IMR-90 (cell line): ENCODE data around the gene KIAA1328. TPM values are rescaled to one million over a fixed set of nuclear protein-coding genes. Genes with fewer than 3 reads are reported as not detected.

Experiments used
- ATAC-seq: fragments of 200-7000 bp; cut with Tn5 transposase; 2 replicates; pipeline ENCODE4 v1.9.1; 2020; ENCODE audit warnings: low read depth, mild to moderate bottlenecking, moderate library complexity
- BruUV-seq: library from RNA; stranded (reverse); fragments of 400-500 nt; replicated peaks from 2 replicates; lab custom pipeline; 2021; lab: Mats Ljungman, UMichigan
- CTCF ChIA-PET: fragments of 300-600 bp; formaldehyde crosslinking; extraction: SDS; loops from one replicate; lab custom pipeline; 2021; ENCODE audit warnings: antibody characterized with exemption; lab: Yijun Ruan, JAX
- POLR2A ChIA-PET: fragments of 300-600 bp; sonication (Branson Sonifier 250); formaldehyde crosslinking; loops from one replicate; lab custom pipeline; 2022; ENCODE audit warnings: antibody characterized with exemption; ENCODE audit not compliant: unreplicated experiment; lab: Charles Lee
- DNase-seq: peaks from one replicate; pipeline ENCODE4 v3.0.0; 2013
- H2AFZ ChIP-seq: replicated peaks from 2 replicates; pipeline ENCODE3; 2013; ENCODE audit warnings: low read length, mild to moderate bottlenecking; ENCODE audit not compliant: poor library complexity
- H2AK5ac ChIP-seq: 2 replicates; pipeline ENCODE4 v1.6.1; 2013; ENCODE audit warnings: low read depth, low read length, inconsistent platforms
- H2AK9ac ChIP-seq: replicated peaks from 2 replicates; pipeline ENCODE3; 2013; ENCODE audit warnings: mild to moderate bottlenecking, low read depth, low read length, moderate library complexity; ENCODE audit not compliant: poor library complexity
- H2BK120ac ChIP-seq: 2 replicates; pipeline ENCODE4 v1.6.1; 2013; ENCODE audit warnings: low read depth, low read length, inconsistent platforms
- H2BK15ac ChIP-seq: 3 replicates; pipeline ENCODE4 v1.6.1; 2013; ENCODE audit warnings: low read depth, low read length, inconsistent platforms
- H2BK20ac ChIP-seq: 2 replicates; pipeline ENCODE4 v1.6.1; 2013; ENCODE audit warnings: low read depth, mild to moderate bottlenecking, inconsistent platforms, low read length, moderate library complexity
- H2BK5ac ChIP-seq: 2 replicates; pipeline ENCODE4 v1.6.1; 2013; ENCODE audit warnings: mild to moderate bottlenecking, low read depth, low read length, inconsistent platforms; ENCODE audit not compliant: poor library complexity, severe bottlenecking
- H3K14ac ChIP-seq: replicated peaks from 2 replicates; pipeline ENCODE4 v1.6.1; 2013; ENCODE audit warnings: low read depth, low read length, inconsistent platforms
- H3K18ac ChIP-seq: 2 replicates; pipeline ENCODE4 v1.6.1; 2013; ENCODE audit warnings: low read depth, low read length, control low read depth
- H3K23ac ChIP-seq: 2 replicates; pipeline ENCODE4 v1.6.1; 2013; ENCODE audit warnings: low read depth, low read length, inconsistent platforms
- H3K27ac ChIP-seq: 2 replicates; pipeline ENCODE4 v1.5.1; 2013; ENCODE audit warnings: mild to moderate bottlenecking, control low read depth, low read length; ENCODE audit not compliant: insufficient read depth
- H3K27me3 ChIP-seq: 2 replicates; pipeline ENCODE4 v1.6.1; 2013; ENCODE audit warnings: low read length; ENCODE audit not compliant: control insufficient read depth, insufficient read depth
- H3K36me3 ChIP-seq: 2 replicates; pipeline ENCODE4 v1.6.1; 2013; ENCODE audit warnings: low read length, mixed read lengths; ENCODE audit not compliant: control insufficient read depth, insufficient read depth
- H3K4ac ChIP-seq: 2 replicates; pipeline ENCODE4 v1.6.1; 2013; ENCODE audit warnings: low read depth, low read length, inconsistent platforms
- H3K4me1 ChIP-seq: 2 replicates; pipeline ENCODE4 v1.6.1; 2013; ENCODE audit warnings: low read length, mixed read lengths; ENCODE audit not compliant: control insufficient read depth, insufficient read depth
- H3K4me2 ChIP-seq: 2 replicates; pipeline ENCODE4 v1.6.1; 2013; ENCODE audit warnings: low read depth, mild to moderate bottlenecking, control low read depth, low read length, moderate library complexity
- H3K4me3 ChIP-seq: 2 replicates; pipeline ENCODE4 v1.5.1; 2013; ENCODE audit warnings: low read depth, mild to moderate bottlenecking, control low read depth, low read length, moderate library complexity; ENCODE audit not compliant: insufficient read depth
- H3K56ac ChIP-seq: 2 replicates; pipeline ENCODE4 v1.6.1; 2013; ENCODE audit warnings: low read length, inconsistent platforms; ENCODE audit not compliant: insufficient read depth; ENCODE audit errors: extremely low read depth
- H3K79me1 ChIP-seq, 2 experiments: 2 replicates each; pipeline ENCODE4 v1.6.1; 2013; ENCODE audit warnings: low read length in 2 of 2, inconsistent platforms in 1 of 2, low read depth in 1 of 2
- H3K9ac ChIP-seq: 2 replicates; pipeline ENCODE4 v1.6.1; 2013; ENCODE audit warnings: low read depth, low read length, control low read depth
- H3K9me1 ChIP-seq: 2 replicates; pipeline ENCODE4 v1.6.1; 2013; ENCODE audit warnings: low read length, inconsistent platforms; ENCODE audit not compliant: insufficient read depth
- H3K9me3 ChIP-seq: 2 replicates; pipeline ENCODE4 v1.6.1; 2013; ENCODE audit warnings: low read length; ENCODE audit not compliant: control insufficient read depth, insufficient read depth
- H4K20me1 ChIP-seq: 2 replicates; pipeline ENCODE4 v1.6.1; 2013; ENCODE audit warnings: low read length, inconsistent platforms; ENCODE audit not compliant: insufficient read depth
- H4K5ac ChIP-seq: 2 replicates; pipeline ENCODE4 v1.6.1; 2013; ENCODE audit warnings: mild to moderate bottlenecking, low read depth, low read length, control low read depth
- H4K8ac ChIP-seq, 2 experiments: 2 replicates each; pipeline ENCODE4 v1.6.1; 2013; ENCODE audit warnings: low read depth in 2 of 2, low read length in 2 of 2, control low read depth in 1 of 2, inconsistent platforms in 1 of 2
- H4K91ac ChIP-seq: 2 replicates; pipeline ENCODE4 v1.6.1; 2013; ENCODE audit warnings: low read depth, low read length, inconsistent platforms; ENCODE audit not compliant: insufficient read depth
- FOS ChIP-seq: fragments of 150-350 bp; IDR thresholded peaks from 2 replicates; pipeline ENCODE4 v1.6.1; 2016; ENCODE audit warnings: low read depth, low read length
- MXI1 ChIP-seq: IDR thresholded peaks from 2 replicates; pipeline ENCODE4 v1.6.1; 2012; ENCODE audit warnings: low read depth, mild to moderate bottlenecking, low read length, moderate library complexity, borderline replicate concordance
- POLR2A ChIP-seq: IDR thresholded peaks from 2 replicates; pipeline ENCODE4 v1.6.1; 2012; ENCODE audit warnings: mild to moderate bottlenecking, low read depth, low read length
- RFX5 ChIP-seq: IDR thresholded peaks from 2 replicates; pipeline ENCODE4 v1.8.0; 2012; ENCODE audit warnings: low read depth, mild to moderate bottlenecking, low read length, moderate library complexity
- WGBS, 2 experiments: methylation state at CpG; one replicate each; pipeline versions ENCODE4 v1.1.5 to v1.1.7; 2013; ENCODE audit warnings: missing lambda C conversion rate in 2 of 2; ENCODE audit not compliant: insufficient read length in 1 of 2; ENCODE audit errors: extremely low coverage in 2 of 2; 5-methylcytosine and 5-hydroxymethylcytosine counted together
- dilution Hi-C: fragments of 300-500 bp; cut with HindIII; formaldehyde crosslinking; loops from one replicate; pipeline ENCODE4 v1.14.3; 2018; ENCODE audit warnings: low sequenced_read_pairs; ENCODE audit not compliant: unreplicated experiment
- in situ Hi-C: fragments of 300-500 bp; cut with MboI; formaldehyde crosslinking; loops from 3 replicates; pipeline ENCODE4 v1.14.3; 2019; ENCODE audit warnings: low sequenced_read_pairs, inconsistent platforms, mixed read lengths
- intact Hi-C: fragments of 100-400 bp; cut with micrococcal nuclease; formaldehyde crosslinking; loops from 2 replicates; pipeline ENCODE4 v1.10.0; 2022
- polyA plus RNA-seq, 3 experiments: library from polyadenylated mRNA; depleted of rRNA; stranded (reverse); fragments of >200 nt; gene quantifications; 2 replicates each; pipeline ENCODE4 v1.2.3, GENCODE V29; 2012; ENCODE audit warnings: low replicate concordance in 1 of 3
- total RNA-seq: library from RNA; depleted of rRNA; stranded (reverse); fragments of >200 nt; gene quantifications from 2 replicates; pipeline ENCODE4 v1.2.3, GENCODE V29; 2012
- TF ChIP-seq, protein P1 (sequence below): fragments of 150-350 bp; IDR thresholded peaks from 2 replicates; pipeline ENCODE4 v1.6.1; 2016; ENCODE audit warnings: low read depth, mild to moderate bottlenecking, low read length, moderate library complexity, borderline replicate concordance

KIAA1328 gene
- total and polyA plus RNA-seq, 2 of the 4 experiments (the other 2 are of a cell fraction), result 2.4 to 7.0 TPM

DNA sequence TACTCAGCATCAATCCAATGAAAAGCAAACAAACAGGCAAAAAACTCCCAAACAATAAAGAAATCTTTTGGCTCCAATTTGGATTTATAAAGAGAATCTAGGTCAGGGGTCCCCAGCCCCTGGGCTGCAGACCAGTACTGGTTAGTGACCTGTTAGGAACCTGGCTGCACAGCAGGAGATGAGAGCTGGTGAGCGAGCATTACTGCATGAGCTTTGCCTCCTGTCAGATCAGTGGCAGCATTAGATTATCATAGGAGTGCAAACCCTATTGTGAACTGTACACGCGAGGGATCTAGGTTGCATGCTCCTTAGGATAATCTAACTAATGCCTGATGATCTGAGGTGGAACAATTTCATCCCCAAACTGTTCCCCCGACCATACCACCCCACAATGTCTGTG lies 102.2 kb downstream of the KIAA1328 start:
- Histone ChIP-seq H3K4me2 (no peak overlapping the region), H3K56ac (no peak overlapping the region), H3K4me1 (peaks cover 1% of the 10 kb centered on the region; the same call in 1 of the 2 replicates), H3K27ac (no peak overlapping the region), H3K79me1 (no peaks in the 10 kb centered on the region), H2BK5ac (no peak overlapping the region), H3K4ac (no peak overlapping the region), H4K91ac (no peak overlapping the region), H3K4me3 (no peak overlapping the region), H2AK9ac (no peak overlapping the region), H4K20me1 (no peaks in the 10 kb centered on the region), H3K14ac (no peak overlapping the region), H3K9me1 (no peaks in the 10 kb centered on the region), H3K23ac (no peak overlapping the region), H4K8ac (no peak overlapping the region), H3K9ac (no peak overlapping the region), H2AK5ac (no peak overlapping the region), H2AFZ (no peak overlapping the region), H3K9me3 (no peaks in the 10 kb centered on the region), H3K18ac (no peak overlapping the region), H2BK120ac (no peak overlapping the region), H3K36me3 (no peaks in the 10 kb centered on the region), H2BK15ac (no peak overlapping the region), H2BK20ac (no peak overlapping the region), H4K5ac (no peak overlapping the region), H3K27me3 (no peaks in the 10 kb centered on the region)
- intact Hi-C loops (no loop called here), in situ Hi-C loops (loop anchor here (25.0 kb wide), 1 partner anchor 556 kb away; no protein-coding TSS in a partner anchor), dilution Hi-C loops (no loop called here)
- POLR2A ChIA-PET, result no interaction called here
- no CpG with 5 or more reads among the region's 4 CpGs for WGBS, 2 experiments
- BruUV-seq, result no TSS peak
- CTCF ChIA-PET, result interaction anchor here (1.4 to 1.9 kb wide), 2 partner anchors 10 to 12 kb away, joined by 3 to 7 read pairs; no protein-coding TSS in a partner anchor
- ATAC-seq, result no peak
- TF ChIP-seq, protein P1, sequence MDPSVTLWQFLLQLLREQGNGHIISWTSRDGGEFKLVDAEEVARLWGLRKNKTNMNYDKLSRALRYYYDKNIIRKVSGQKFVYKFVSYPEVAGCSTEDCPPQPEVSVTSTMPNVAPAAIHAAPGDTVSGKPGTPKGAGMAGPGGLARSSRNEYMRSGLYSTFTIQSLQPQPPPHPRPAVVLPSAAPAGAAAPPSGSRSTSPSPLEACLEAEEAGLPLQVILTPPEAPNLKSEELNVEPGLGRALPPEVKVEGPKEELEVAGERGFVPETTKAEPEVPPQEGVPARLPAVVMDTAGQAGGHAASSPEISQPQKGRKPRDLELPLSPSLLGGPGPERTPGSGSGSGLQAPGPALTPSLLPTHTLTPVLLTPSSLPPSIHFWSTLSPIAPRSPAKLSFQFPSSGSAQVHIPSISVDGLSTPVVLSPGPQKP, result no peak
- TF ChIP-seq MXI1 (no peak), FOS (no peak), RFX5 (no peak), POLR2A (no peak)
- no peak for DNase-seq
